Endothelial cell of umbilical vein (primary cell): ENCODE measurements around the gene GLIS2. TPM values are rescaled to one million over a fixed set of nuclear protein-coding genes. Genes with fewer than 3 reads are reported as not detected.

ENCODE experiments used
- BruUV-seq: library from RNA; stranded (reverse); fragments of 400-500 nt; replicated peaks from 2 replicates; lab custom pipeline; 2021; lab: Mats Ljungman, UMichigan
- CTCF ChIA-PET: fragments of 300-600, 350-600 bp; sonication (Branson Sonifier 250); formaldehyde crosslinking; loops from one replicate; lab custom pipeline; 2021; ENCODE audit warnings: antibody characterized with exemption, inconsistent platforms; lab: Charles Lee
- POLR2A ChIA-PET: fragments of 300-600, 350-600 bp; sonication (Branson Sonifier 250); formaldehyde crosslinking; loops from one replicate; lab custom pipeline; 2021; ENCODE audit warnings: antibody characterized with exemption, inconsistent platforms; lab: Charles Lee
- DNase-seq: peaks from one replicate; pipeline ENCODE4 v3.0.0-alpha.2; 2011; ENCODE audit warnings: low read depth, low spot score
- FAIRE-seq: peaks from 2 replicates; lab custom pipeline; 2011; peaks lifted over from hg19 to GRCh38; lab: Jason Lieb, UNC
- H2AFZ ChIP-seq: 2 replicates; pipeline ENCODE4 v1.6.0; 2012; ENCODE audit warnings: low read depth, low read length, control low read depth, inconsistent platforms
- H3K27ac ChIP-seq: 2 replicates; pipeline ENCODE4 v1.5.1; 2011; ENCODE audit warnings: low read depth, mild to moderate bottlenecking, control low read depth, low read length, moderate library complexity; ENCODE audit not compliant: insufficient read depth
- H3K27me3 ChIP-seq, 2 experiments: 2 replicates each; pipeline versions ENCODE4 v1.6.0 to v1.6.1; 2011; ENCODE audit warnings: low read length in 2 of 2, mixed read lengths in 1 of 2; ENCODE audit not compliant: control insufficient read depth in 2 of 2, insufficient read depth in 2 of 2
- H3K36me3 ChIP-seq, 2 experiments: 2 replicates in 1 of 2; 3 replicates in 1 of 2; pipeline ENCODE4 v1.5.1; 2011; ENCODE audit warnings: low read length in 2 of 2, mild to moderate bottlenecking in 1 of 2, moderate library complexity in 1 of 2; ENCODE audit not compliant: control insufficient read depth in 2 of 2, insufficient read depth in 2 of 2; ENCODE audit errors: extremely low read depth in 1 of 2
- H3K4me1 ChIP-seq: 3 replicates; pipeline ENCODE4 v1.5.1; 2011; ENCODE audit warnings: mild to moderate bottlenecking, low read length; ENCODE audit not compliant: control insufficient read depth, insufficient read depth; ENCODE audit errors: extremely low read depth
- H3K4me2 ChIP-seq: 2 replicates; pipeline ENCODE4 v1.6.1; 2011; ENCODE audit warnings: low read length, control low read depth, mixed read lengths; ENCODE audit not compliant: insufficient read depth
- H3K4me3 ChIP-seq, 3 experiments: fragments of 200-600 bp in 1 of 3; sonication (generic), shearing (Covaris generic) in 1 of 3; replicated peaks in 1 of 3; 2 replicates each; pipeline ENCODE4 v1.5.1; 2011 to 2016; ENCODE audit warnings: control low read depth in 3 of 3, low read length in 3 of 3, mild to moderate bottlenecking in 2 of 3, inconsistent platforms in 1 of 3, low read depth in 1 of 3, moderate library complexity in 1 of 3; ENCODE audit not compliant: insufficient read depth in 1 of 3
- H3K79me2 ChIP-seq: 2 replicates; pipeline ENCODE4 v1.6.0; 2012; ENCODE audit warnings: low read length, inconsistent platforms; ENCODE audit not compliant: control insufficient read depth, insufficient read depth
- H3K9ac ChIP-seq: replicated peaks from 2 replicates; pipeline ENCODE3; 2011; ENCODE audit warnings: low read length, control low read depth; ENCODE audit not compliant: insufficient read depth; ENCODE audit errors: extremely low read depth
- H3K9me1 ChIP-seq: replicated peaks from 3 replicates; pipeline ENCODE4 v1.6.0; 2011; ENCODE audit warnings: mild to moderate bottlenecking, low read length; ENCODE audit not compliant: control insufficient read depth, insufficient read depth; ENCODE audit errors: extremely low read depth
- H3K9me3 ChIP-seq: replicated peaks from 2 replicates; pipeline ENCODE4 v1.5.1; 2012; ENCODE audit warnings: low read length, inconsistent platforms; ENCODE audit not compliant: control insufficient read depth, insufficient read depth
- H4K20me1 ChIP-seq: replicated peaks from 2 replicates; pipeline ENCODE3; 2011; ENCODE audit warnings: mild to moderate bottlenecking, low read length; ENCODE audit not compliant: control insufficient read depth, insufficient read depth; ENCODE audit errors: extremely low read depth
- EZH2 ChIP-seq: IDR thresholded peaks from 2 replicates; pipeline ENCODE4 v1.6.1; 2012; ENCODE audit warnings: borderline replicate concordance, low read depth, mild to moderate bottlenecking, moderate library complexity, low read length, inconsistent platforms; ENCODE audit not compliant: severe bottlenecking
- FOS ChIP-seq: IDR thresholded peaks from 2 replicates; pipeline ENCODE4 v1.6.1; 2011; ENCODE audit warnings: mild to moderate bottlenecking, low read length, moderate library complexity, borderline replicate concordance; ENCODE audit not compliant: insufficient read depth
- GATA2 ChIP-seq: IDR thresholded peaks from 2 replicates; pipeline ENCODE4 v1.7.0; 2011; ENCODE audit warnings: low read depth, mild to moderate bottlenecking, moderate library complexity, mixed read lengths, low read length; ENCODE audit not compliant: insufficient read length, insufficient read depth
- JUN ChIP-seq: IDR thresholded peaks from 2 replicates; pipeline ENCODE4 v1.6.1; 2011; ENCODE audit warnings: borderline replicate concordance, low read depth; ENCODE audit not compliant: insufficient read length, insufficient read depth
- MAX ChIP-seq: IDR thresholded peaks from 2 replicates; pipeline ENCODE4 v1.6.1; 2011; ENCODE audit not compliant: insufficient read depth, insufficient read length
- MYC ChIP-seq: IDR thresholded peaks from one replicate; pipeline ENCODE4 v1.6.1; 2011; ENCODE audit warnings: mild to moderate bottlenecking, low read depth, low read length
- POLR2A ChIP-seq: IDR thresholded peaks from 2 replicates; pipeline ENCODE4 v1.6.1; 2012; ENCODE audit warnings: low read depth, mild to moderate bottlenecking, control low read depth, low read length
- POLR2AphosphoS5 ChIP-seq: IDR thresholded peaks from 2 replicates; pipeline ENCODE4 v1.6.1; 2012; ENCODE audit warnings: low read depth, mild to moderate bottlenecking, control low read depth, low read length, moderate library complexity; ENCODE audit not compliant: insufficient read depth
- dilution Hi-C: fragments of 300-500 bp; cut with MboI; formaldehyde crosslinking; loops from one replicate; pipeline ENCODE4 v1.15.0; 2019; ENCODE audit warnings: low sequenced_read_pairs; ENCODE audit not compliant: extremely low pct_ligation_motif_present
- intact Hi-C: fragments of 100-400 bp; cut with micrococcal nuclease; formaldehyde crosslinking; loops from one replicate; pipeline ENCODE4 v1.10.0; 2022
- polyA plus RNA-seq, 4 experiments: library from polyadenylated mRNA; depleted of rRNA in 3 of 4; stranded (reverse) in 3 of 4; unstranded in 1 of 4; fragments of >200 nt; gene quantifications; 2 replicates each; pipeline versions ENCODE4 v1.2.1 to v1.2.3, GENCODE V29; 2011 to 2012; ENCODE audit warnings: missing spikeins in 1 of 4
- total RNA-seq: library from RNA; stranded (reverse); gene quantifications from 2 replicates; pipeline ENCODE4 v1.2.3, GENCODE V29; 2021
- TF ChIP-seq, protein P1 (sequence below), 2 donors: IDR thresholded peaks; 1 replicate in 1 of 2; 2 replicates in 1 of 2; pipeline ENCODE4 v1.5.1; 2011; ENCODE audit warnings: low read length in 2 of 2, mild to moderate bottlenecking in 2 of 2, moderate library complexity in 2 of 2, control low read depth in 1 of 2, inconsistent platforms in 1 of 2, low read depth in 1 of 2; ENCODE audit not compliant: insufficient read depth in 1 of 2; ENCODE audit errors: extremely low read depth in 1 of 2

The GLIS2 gene
- total and polyA plus RNA-seq, 2 donors (not counting 3 experiments of a cell fraction or from before 2014, with no cell fraction given) = 4.6 to 10.1 TPM

GRCh38 chr16:4360538-4361021 is 44.7 kb downstream of the GLIS2 start:
- no TSS peak for BruUV-seq
- Histone ChIP-seq H3K4me3 (no peak overlapping the region), H3K9ac (no peak overlapping the region), H3K79me2 (no peaks in the 10 kb centered on the region), H3K27me3 (no peaks in the 10 kb centered on the region), H3K27ac (no peak overlapping the region), H3K36me3 (peaks cover 0 to 29% of the 10 kb centered on the region in 2 experiments), H3K4me2 (no peak overlapping the region), H2AFZ (no peak overlapping the region), H3K9me1 (no peaks in the 10 kb centered on the region), H3K9me3 (no peaks in the 10 kb centered on the region), H4K20me1 (no peaks in the 10 kb centered on the region), H3K4me1 (no peaks in the 10 kb centered on the region)
- TF ChIP-seq MAX = no peak
- TF ChIP-seq POLR2A = no peak
- no peak for TF ChIP-seq GATA2
- no peak for TF ChIP-seq JUN
- TF ChIP-seq, protein P1, sequence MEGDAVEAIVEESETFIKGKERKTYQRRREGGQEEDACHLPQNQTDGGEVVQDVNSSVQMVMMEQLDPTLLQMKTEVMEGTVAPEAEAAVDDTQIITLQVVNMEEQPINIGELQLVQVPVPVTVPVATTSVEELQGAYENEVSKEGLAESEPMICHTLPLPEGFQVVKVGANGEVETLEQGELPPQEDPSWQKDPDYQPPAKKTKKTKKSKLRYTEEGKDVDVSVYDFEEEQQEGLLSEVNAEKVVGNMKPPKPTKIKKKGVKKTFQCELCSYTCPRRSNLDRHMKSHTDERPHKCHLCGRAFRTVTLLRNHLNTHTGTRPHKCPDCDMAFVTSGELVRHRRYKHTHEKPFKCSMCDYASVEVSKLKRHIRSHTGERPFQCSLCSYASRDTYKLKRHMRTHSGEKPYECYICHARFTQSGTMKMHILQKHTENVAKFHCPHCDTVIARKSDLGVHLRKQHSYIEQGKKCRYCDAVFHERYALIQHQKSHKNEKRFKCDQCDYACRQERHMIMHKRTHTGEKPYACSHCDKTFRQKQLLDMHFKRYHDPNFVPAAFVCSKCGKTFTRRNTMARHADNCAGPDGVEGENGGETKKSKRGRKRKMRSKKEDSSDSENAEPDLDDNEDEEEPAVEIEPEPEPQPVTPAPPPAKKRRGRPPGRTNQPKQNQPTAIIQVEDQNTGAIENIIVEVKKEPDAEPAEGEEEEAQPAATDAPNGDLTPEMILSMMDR (IDR thresholded peaks at IDR 0.05; ENCODE audit: extremely low read depth in 1 of 2, insufficient read depth in 1 of 2, low read depth in 1 of 2, low read length in 2 of 2) = no peak
- no peak for TF ChIP-seq MYC
- no peak for TF ChIP-seq FOS
- TF ChIP-seq EZH2 = no peak
- no peak for TF ChIP-seq POLR2AphosphoS5
- no peak for DNase-seq
- ChIA-PET POLR2A (no interaction called here), CTCF (interaction anchor here (1.0 to 5.6 kb wide), 3 partner anchors 8 to 43 kb away, joined by 4 to 102 read pairs (median 18); partner anchors contain the start of gene PAM16)
- FAIRE-seq = no peak
- dilution Hi-C loops = no loop called here
- intact Hi-C loops = no loop called here
